Measurements from ENCODE around the gene CFAP99.
A peak's percentile ranks its signal among the peaks of the same experiment; 100 is the strongest.
"Not testable (repeated sequence)": the region's sequence is repeated elsewhere in the genome, so short reads cannot be mapped to it uniquely, and the experiment has no call there.

CFAP99 gene

GRCh38 chr4:2418650-2419571 is at the start of gene CFAP99:
TSS of gene CFAP99 (plus strand) at chr4:2418955.
- DNase-seq: peak; percentile 76

DNA sequence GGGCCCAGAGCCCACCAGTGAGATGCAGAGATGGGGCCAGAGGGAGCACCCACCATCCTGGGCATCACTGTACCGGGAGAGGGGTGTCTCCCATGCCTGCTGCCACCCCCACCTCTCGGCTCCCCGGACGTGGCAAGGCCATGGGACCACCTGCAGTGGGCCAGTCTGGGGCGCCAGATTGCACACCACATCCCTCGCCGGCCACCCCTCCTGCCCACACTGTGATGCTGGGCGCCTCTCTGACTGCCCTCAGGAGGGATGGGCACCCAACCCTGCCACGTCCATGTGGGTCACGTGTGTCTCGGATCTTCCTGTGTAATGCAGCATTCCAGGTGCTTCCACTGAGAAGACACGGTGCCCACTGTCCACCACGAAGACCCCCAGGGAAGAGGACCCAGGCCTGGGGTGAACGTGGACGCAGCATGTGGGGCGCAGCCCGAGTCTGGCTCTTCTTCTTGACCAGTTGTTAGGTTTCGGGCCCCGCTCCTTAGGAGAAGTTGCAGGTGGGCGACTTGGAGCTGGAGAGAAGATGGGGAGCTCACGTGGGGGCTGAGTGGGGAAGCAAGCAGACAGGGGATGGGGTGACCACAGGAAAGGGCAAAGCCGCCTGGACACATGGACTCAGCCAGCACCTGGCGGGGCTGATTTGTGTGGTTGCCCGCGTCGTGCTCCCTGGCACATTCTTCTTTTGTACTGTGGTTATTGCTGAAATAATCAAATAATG is 48.0 kb upstream of the CFAP99 start:
- no peak for DNase-seq

- DNase-seq: no peak
Observed at GRCh38 chr4:2371765-2372487, 46.8 kb upstream of the CFAP99 start.

DNA sequence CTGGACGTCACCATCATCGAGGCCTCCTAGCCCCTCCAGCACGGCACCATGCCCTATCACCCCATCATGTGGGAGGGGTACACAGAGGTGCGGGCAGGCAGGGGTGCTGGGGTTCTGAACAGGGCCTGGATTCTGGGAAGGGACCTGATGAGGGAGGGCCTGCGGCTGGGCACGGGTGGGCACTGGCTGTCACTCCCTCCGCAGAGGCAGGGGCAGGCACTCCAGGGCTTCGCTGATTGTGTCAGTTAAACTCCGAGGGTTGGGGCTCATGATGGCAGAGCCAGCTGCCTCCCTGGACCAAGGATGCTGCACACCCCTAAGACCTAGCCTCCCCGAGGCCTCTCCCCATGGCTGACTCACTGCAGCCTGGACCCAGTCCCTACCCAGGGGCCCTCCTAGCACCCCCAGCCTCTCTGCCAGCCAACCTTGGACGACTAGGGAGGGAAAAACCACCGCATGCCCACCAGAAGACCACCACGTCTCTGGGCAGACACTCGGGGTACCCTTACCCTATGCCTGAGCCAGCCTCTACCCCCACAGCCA is 46.2 kb upstream of the CFAP99 start:
- no peak for DNase-seq

- DNase-seq: no peak
Observed at GRCh38 chr4:2373532-2373931, 45.2 kb upstream of the CFAP99 start.

- DNase-seq: no peak
Observed at GRCh38 chr4:2375427-2375826, 43.3 kb upstream of the CFAP99 start.

GRCh38 chr4:2377241-2377640 is 41.5 kb upstream of the CFAP99 start:
- no peak for DNase-seq

DNA sequence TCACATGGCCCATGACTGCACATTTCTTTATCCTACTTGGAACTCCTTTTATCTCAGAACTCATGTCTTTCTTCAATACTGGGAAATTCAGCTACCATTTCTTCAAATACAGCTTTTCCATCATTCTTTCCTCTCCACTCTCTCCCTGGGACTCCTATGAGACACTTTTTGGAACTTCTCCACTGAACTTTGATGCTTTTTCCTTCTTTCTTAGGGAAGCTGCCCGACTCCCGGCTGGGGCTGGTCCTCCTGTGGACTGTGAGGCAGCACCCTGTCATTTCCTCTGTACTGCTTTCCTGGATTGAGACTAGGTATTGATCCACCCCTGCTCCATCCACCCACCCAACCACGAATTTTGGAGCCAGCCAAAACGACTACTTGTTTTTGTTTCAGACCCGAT is 40.4 kb upstream of the CFAP99 start:
- no peak for DNase-seq

- DNase-seq: no peak
Observed at GRCh38 chr4:2378898-2379297, 39.9 kb upstream of the CFAP99 start.

- not testable (repeated sequence) for DNase-seq
Observed at GRCh38 chr4:2380589-2380988, 38.2 kb upstream of the CFAP99 start.

GRCh38 chr4:2382769-2383202 is 36.0 kb upstream of the CFAP99 start:
- DNase-seq: not testable (repeated sequence)

DNA sequence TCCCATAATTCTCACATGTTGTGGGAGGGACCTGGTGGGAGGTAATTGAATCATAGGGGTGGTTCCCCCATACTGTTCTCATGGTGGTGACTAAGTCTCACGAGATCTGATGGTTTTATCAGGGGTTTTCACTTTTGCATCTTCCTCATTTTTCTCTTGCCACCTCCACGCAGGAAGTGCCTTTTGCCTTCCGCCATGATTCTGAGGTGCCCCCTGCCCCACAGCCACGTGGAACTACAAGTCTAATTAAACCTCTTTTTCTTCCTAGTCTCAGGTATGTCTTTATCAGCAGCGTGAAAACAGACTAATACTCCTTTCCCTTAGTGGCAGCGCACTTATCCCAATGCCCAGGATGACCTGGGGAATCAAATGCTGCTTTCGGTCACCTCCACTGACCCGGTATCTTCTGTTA is 35.5 kb upstream of the CFAP99 start:
- DNase-seq: not testable (repeated sequence)

- DNase-seq: no peak
Observed at GRCh38 chr4:2383760-2384159, 35.0 kb upstream of the CFAP99 start.

- no peak for DNase-seq
Observed at GRCh38 chr4:2384245-2384644, 34.5 kb upstream of the CFAP99 start.

- no peak for DNase-seq
Observed at GRCh38 chr4:2385516-2385915, 33.2 kb upstream of the CFAP99 start.

GRCh38 chr4:2386717-2387116 is 32.0 kb upstream of the CFAP99 start:
- no peak for DNase-seq

GRCh38 chr4:2387218-2387617 is 31.5 kb upstream of the CFAP99 start:
- no peak for DNase-seq

DNA sequence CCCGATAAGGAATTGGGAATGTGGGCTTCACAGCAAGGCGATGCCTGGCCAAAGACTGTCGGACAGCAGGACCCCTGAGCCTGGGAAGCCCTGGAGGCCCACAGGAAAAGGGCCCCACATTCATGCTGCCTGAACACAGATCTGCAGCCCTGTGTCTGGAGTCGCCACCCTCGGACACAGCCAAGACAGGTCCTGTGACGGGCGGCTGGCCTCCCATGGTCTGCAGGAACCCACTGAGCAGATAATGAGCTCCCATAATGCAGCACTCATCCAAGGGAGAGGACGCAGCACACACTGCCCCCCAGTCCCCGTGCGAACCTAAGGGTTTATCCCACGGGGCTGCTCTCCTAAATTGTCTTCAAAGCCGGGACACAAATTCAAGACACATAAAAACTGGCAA is 30.9 kb upstream of the CFAP99 start:
- no peak for DNase-seq

GRCh38 chr4:2388429-2389182 is 30.1 kb upstream of the CFAP99 start:
- no peak for DNase-seq

GRCh38 chr4:2389691-2390090 is 29.1 kb upstream of the CFAP99 start:
- DNase-seq: no peak

DNA sequence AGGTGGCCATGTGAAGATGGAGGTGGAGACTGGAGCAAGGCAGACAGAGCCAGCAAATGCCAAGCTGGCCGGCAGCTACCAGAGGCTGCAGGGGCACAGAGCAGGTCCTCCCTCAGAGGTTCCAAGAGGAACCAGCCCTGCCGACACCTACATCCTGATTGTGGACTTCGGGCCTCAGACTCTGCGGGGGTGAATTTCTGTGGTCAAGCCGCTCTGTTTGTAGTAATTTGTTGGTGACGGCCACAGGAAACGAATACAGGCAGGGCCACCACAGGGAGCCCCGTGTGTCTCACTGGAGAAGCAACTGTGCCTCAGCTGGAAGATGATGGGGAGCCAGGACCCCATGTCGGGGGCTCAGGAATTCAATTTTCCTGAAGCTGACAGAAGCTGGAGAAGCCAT is 28.6 kb upstream of the CFAP99 start:
- DNase-seq: no peak

DNA sequence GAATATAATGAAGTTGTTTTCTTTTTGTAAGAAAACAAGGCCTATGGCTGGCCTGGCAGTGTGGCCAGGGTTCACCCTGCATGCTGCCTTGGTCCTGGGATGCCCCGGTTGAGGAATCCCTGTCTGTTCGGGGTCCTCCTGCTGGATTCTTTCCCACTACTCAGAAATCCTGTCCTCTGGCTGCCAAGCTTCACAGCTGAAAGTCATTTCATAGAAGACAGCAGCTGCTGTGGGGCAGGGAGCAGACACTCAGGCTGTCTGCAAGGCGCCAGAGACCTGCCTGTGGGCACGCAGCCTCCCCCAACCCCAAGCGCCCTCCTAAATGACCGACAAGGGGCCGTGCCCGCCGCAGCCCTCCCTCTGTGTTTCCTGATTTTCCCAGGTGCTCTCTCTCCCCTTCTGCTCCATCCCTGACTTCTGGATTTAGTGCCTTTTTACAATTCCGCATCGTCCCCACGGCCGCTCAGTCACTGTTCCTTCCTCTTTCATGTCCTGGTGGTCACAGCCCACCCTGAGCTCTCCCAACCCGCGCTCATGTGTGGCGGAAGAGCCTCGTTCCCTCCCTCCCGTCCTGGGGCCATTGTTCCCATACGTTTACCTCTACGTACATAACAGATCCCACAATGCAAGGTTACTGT is 27.9 kb upstream of the CFAP99 start:
- DNase-seq: no peak
